CD14-positive monocyte (primary cell): ENCODE measurements around the gene DCAKD. TPM values are rescaled to one million over a fixed set of nuclear protein-coding genes. Genes with fewer than 3 reads are reported as not detected.

Source experiments
- DNase-seq, 3 donors: peaks; one replicate each; pipeline ENCODE4 v3.0.0-alpha.2; 2011 to 2022
- H2AFZ ChIP-seq: 2 replicates; pipeline ENCODE4 v1.6.0; 2012; ENCODE audit warnings: mild to moderate bottlenecking, low read depth, low read length, inconsistent platforms; ENCODE audit not compliant: insufficient read depth, poor library complexity, severe bottlenecking
- H3K27ac ChIP-seq, 2 donors: 1 replicate in 1 of 2; 2 replicates in 1 of 2; pipeline ENCODE4 v1.5.1; 2012 to 2013; ENCODE audit warnings: low read length in 2 of 2, control low read depth in 1 of 2, inconsistent platforms in 1 of 2, low read depth in 1 of 2, mild to moderate bottlenecking in 1 of 2
- H3K27me3 ChIP-seq, 2 donors: one replicate each; pipeline versions ENCODE4 v1.6.0 to v1.6.1; 2011 to 2013; ENCODE audit warnings: low read length in 2 of 2; ENCODE audit not compliant: control insufficient read depth in 2 of 2, insufficient read depth in 2 of 2
- H3K36me3 ChIP-seq, 2 donors: replicated peaks in 1 of 2; 1 replicate in 1 of 2; 2 replicates in 1 of 2; pipeline versions ENCODE4 v1.5.1 to v1.6.1; 2012 to 2013; ENCODE audit warnings: low read length in 2 of 2, control low read depth in 1 of 2, inconsistent platforms in 1 of 2, mild to moderate bottlenecking in 1 of 2; ENCODE audit not compliant: insufficient read depth in 2 of 2, control insufficient read depth in 1 of 2
- H3K4me1 ChIP-seq, 2 donors: 1 replicate in 1 of 2; 2 replicates in 1 of 2; pipeline versions ENCODE4 v1.5.1 to v1.6.1; 2012 to 2013; ENCODE audit warnings: low read length in 2 of 2, control low read depth in 1 of 2, inconsistent platforms in 1 of 2, mild to moderate bottlenecking in 1 of 2, moderate library complexity in 1 of 2; ENCODE audit not compliant: insufficient read depth in 2 of 2, control insufficient read depth in 1 of 2
- H3K4me2 ChIP-seq: replicated peaks from 2 replicates; pipeline ENCODE3; 2012; ENCODE audit warnings: low read length, moderate library complexity, mild to moderate bottlenecking; ENCODE audit not compliant: poor library complexity, severe bottlenecking; ENCODE audit errors: extremely low read depth
- H3K4me3 ChIP-seq, 3 experiments: fragments of 200-600 bp in 1 of 3; sonication (generic) in 1 of 3; replicated peaks in 1 of 3; 1 replicate in 2 of 3; 2 replicates in 1 of 3; pipeline ENCODE4 v1.5.1; 2011 to 2013; ENCODE audit warnings: low read length in 3 of 3, mild to moderate bottlenecking in 3 of 3, control low read depth in 2 of 3, low read depth in 2 of 3, inconsistent platforms in 1 of 3, moderate library complexity in 1 of 3
- H3K79me2 ChIP-seq: 2 replicates; pipeline ENCODE4 v1.6.0; 2012; ENCODE audit warnings: mild to moderate bottlenecking, control low read depth, inconsistent platforms, low read length, moderate library complexity; ENCODE audit not compliant: insufficient read depth
- H3K9ac ChIP-seq: 2 replicates; pipeline ENCODE4 v1.6.0; 2017; ENCODE audit warnings: low read length, mild to moderate bottlenecking; ENCODE audit not compliant: insufficient read depth, poor library complexity, severe bottlenecking
- H3K9me3 ChIP-seq, 2 donors: replicated peaks in 1 of 2; 1 replicate in 1 of 2; 2 replicates in 1 of 2; pipeline versions ENCODE4 v1.5.1 to v1.6.1; 2012 to 2013; ENCODE audit warnings: low read length in 2 of 2, control low read depth in 1 of 2; ENCODE audit not compliant: control insufficient read depth in 1 of 2, insufficient read depth in 1 of 2
- H4K20me1 ChIP-seq: 2 replicates; pipeline ENCODE4 v1.6.0; 2012; ENCODE audit warnings: mild to moderate bottlenecking, low read length, control low read depth, moderate library complexity; ENCODE audit not compliant: insufficient read depth
- H3K27ac Mint-ChIP-seq, 7 donors: one replicate each; pipeline ENCODE4 v1.8.0; 2020; ENCODE audit warnings: mild to moderate bottlenecking in 7 of 7, mixed read lengths in 7 of 7, moderate library complexity in 6 of 7, inconsistent platforms in 2 of 7
- H3K27me3 Mint-ChIP-seq, 3 donors: one replicate each; pipeline ENCODE4 v1.8.0; 2021 to 2022; ENCODE audit warnings: low read depth in 3 of 3, mild to moderate bottlenecking in 3 of 3, mixed read lengths in 3 of 3, moderate library complexity in 3 of 3, inconsistent platforms in 1 of 3
- H3K36me3 Mint-ChIP-seq, 2 donors: one replicate each; pipeline ENCODE4 v1.8.0; 2020; ENCODE audit warnings: mixed read lengths in 2 of 2, inconsistent platforms in 1 of 2, mild to moderate bottlenecking in 1 of 2
- H3K4me1 Mint-ChIP-seq: one replicate; pipeline ENCODE4 v1.8.0; 2020; ENCODE audit warnings: mild to moderate bottlenecking, mixed read lengths
- H3K4me3 Mint-ChIP-seq, 2 donors: one replicate each; pipeline ENCODE4 v1.8.0; 2020; ENCODE audit warnings: mild to moderate bottlenecking in 2 of 2, mixed read lengths in 2 of 2, moderate library complexity in 1 of 2
- H3K9me3 Mint-ChIP-seq, 7 donors: one replicate each; pipeline ENCODE4 v1.8.0; 2020 to 2022; ENCODE audit warnings: mixed read lengths in 7 of 7, mild to moderate bottlenecking in 6 of 7, moderate library complexity in 6 of 7, inconsistent platforms in 2 of 7
- CTCF ChIP-seq: fragments of 200-600 bp; IDR thresholded peaks from one replicate; pipeline ENCODE4 v1.8.0; 2022; ENCODE audit warnings: antibody characterized with exemption, mild to moderate bottlenecking
- WGBS: methylation state at CpG from one replicate; pipeline ENCODE4 v1.1.5; 2013; ENCODE audit warnings: missing lambda C conversion rate; ENCODE audit not compliant: insufficient coverage; 5-methylcytosine and 5-hydroxymethylcytosine counted together
- intact Hi-C, 2 donors: fragments of 100-400 bp; cut with micrococcal nuclease; formaldehyde crosslinking; loops; one replicate each; pipeline versions ENCODE4 v1.15.0 to v1.15.1; 2023
- polyA plus RNA-seq, 3 donors: library from polyadenylated mRNA; depleted of rRNA in 1 of 3; unstranded in 2 of 3; stranded (reverse) in 1 of 3; fragments of 300-500 nt in 2 of 3; fragments of >200 nt in 1 of 3; fragmentation: Illumina TruSeq in 2 of 3; gene quantifications; 1 replicate in 2 of 3; 2 replicates in 1 of 3; pipeline ENCODE4 v1.2.3, GENCODE V29; 2012 to 2021

Gene DCAKD
- polyA plus RNA-seq, 3 donors = 6.6 to 10.0 (median 8.7) TPM

GRCh38 chr17:44979426-44979995, 71.9 kb downstream of the DCAKD start:
- no peaks in the 10 kb centered on the region for H3K79me2 ChIP-seq
- no peak for DNase-seq
- H3K9me3 Mint-ChIP-seq = peaks cover 0 to 9% (median 1%) of the 10 kb centered on the region in 7 donors
- H2AFZ ChIP-seq = no peak overlapping the region
- no peaks in the 10 kb centered on the region for H3K36me3 ChIP-seq
- H3K4me3 ChIP-seq = no peak overlapping the region
- peaks cover 45 to 72% (median 45%) of the 10 kb centered on the region in 3 donors for H3K27me3 Mint-ChIP-seq
- H3K4me1 ChIP-seq = no peaks in the 10 kb centered on the region
- H3K27ac ChIP-seq = no peak overlapping the region
- peaks cover 0 to 42% of the 10 kb centered on the region in 2 donors for H3K27me3 ChIP-seq
- no peaks in the 10 kb centered on the region for H3K9me3 ChIP-seq
- no peak overlapping the region for H3K9ac ChIP-seq
- 88% methylated on average over 2 of the region's 9 CpGs for WGBS
- no peak overlapping the region for H3K27ac Mint-ChIP-seq
- no peaks in the 10 kb centered on the region for H3K4me1 Mint-ChIP-seq
- no peaks in the 10 kb centered on the region for H3K36me3 Mint-ChIP-seq
- H3K4me3 Mint-ChIP-seq = no peak overlapping the region
- intact Hi-C loops = no loop called here
- H4K20me1 ChIP-seq = no peaks in the 10 kb centered on the region
- no peak for TF ChIP-seq CTCF
- H3K4me2 ChIP-seq = no peak overlapping the region

- Histone ChIP-seq H3K79me2 (no peaks in the 10 kb centered on the region), H4K20me1 (no peaks in the 10 kb centered on the region), H3K4me2 (no peak overlapping the region), H3K4me1 (no peaks in the 10 kb centered on the region), H2AFZ (no peak overlapping the region), H3K27me3 (peaks cover 0 to 46% of the 10 kb centered on the region in 2 donors), H3K9ac (no peak overlapping the region), H3K4me3 (no peak overlapping the region), H3K9me3 (no peaks in the 10 kb centered on the region), H3K36me3 (no peaks in the 10 kb centered on the region), H3K27ac (no peak overlapping the region)
- intact Hi-C loops = no loop called here
- DNase-seq = no peak
- H3K36me3 Mint-ChIP-seq = no peaks in the 10 kb centered on the region
- no peak overlapping the region for H3K27ac Mint-ChIP-seq
- H3K27me3 Mint-ChIP-seq = peaks cover 47 to 77% (median 51%) of the 10 kb centered on the region in 3 donors
- H3K4me3 Mint-ChIP-seq = no peak overlapping the region
- H3K9me3 Mint-ChIP-seq = peaks cover 0 to 8% (median 1%) of the 10 kb centered on the region in 7 donors
- no peaks in the 10 kb centered on the region for H3K4me1 Mint-ChIP-seq
- TF ChIP-seq CTCF = no peak
- WGBS = 100% methylated on average over 1 of the region's 5 CpGs
Observed at GRCh38 chr17:44978807-44979206, 72.6 kb downstream of the DCAKD start.
